Nephron progenitor cell (in vitro differentiated cells): ENCODE measurements around the gene TCOF1.
A peak's percentile ranks its signal among the peaks of the same experiment; 100 is the strongest.

Source experiments
- DNase-seq: peaks from one replicate; pipeline ENCODE4 v3.0.0; 2021
- H3K27ac Mint-ChIP-seq: 2 replicates; pipeline ENCODE4 v1.8.0; 2021; ENCODE audit warnings: mild to moderate bottlenecking, moderate library complexity, mixed read lengths
- H3K27me3 Mint-ChIP-seq: 2 replicates; pipeline ENCODE4 v1.8.0; 2021; ENCODE audit warnings: mild to moderate bottlenecking, low read depth, mixed read lengths; ENCODE audit not compliant: poor library complexity
- H3K36me3 Mint-ChIP-seq: 2 replicates; pipeline ENCODE4 v1.8.0; 2021; ENCODE audit warnings: low read depth, mixed read lengths
- H3K4me1 Mint-ChIP-seq: 2 replicates; pipeline ENCODE4 v1.8.0; 2021; ENCODE audit warnings: mixed read lengths
- H3K4me3 Mint-ChIP-seq: 2 replicates; pipeline ENCODE4 v1.8.0; 2021; ENCODE audit warnings: mild to moderate bottlenecking, moderate library complexity, mixed read lengths
- H3K9me3 Mint-ChIP-seq: 2 replicates; pipeline ENCODE4 v1.8.0; 2021; ENCODE audit warnings: mild to moderate bottlenecking, moderate library complexity, mixed read lengths
- CTCF ChIP-seq: fragments of 200-600 bp; sonication (generic); IDR thresholded peaks from 2 replicates; pipeline ENCODE4 v1.5.0; 2021; ENCODE audit warnings: antibody characterized with exemption

TCOF1 gene

GRCh38 chr5:150400316-150401075 is 43.0 kb downstream of the TCOF1 start:
- Mint-ChIP-seq H3K9me3 (no peaks in the 10 kb centered on the region), H3K36me3 (peaks cover 45% of the 10 kb centered on the region), H3K4me1 (peaks cover 9% of the 10 kb centered on the region), H3K27me3 (peaks cover 3% of the 10 kb centered on the region), H3K27ac (peak overlapping the region; percentile 97), H3K4me3 (no peak overlapping the region)
- no peak for DNase-seq
- TF ChIP-seq CTCF = no peak

- TF ChIP-seq CTCF = no peak
- Mint-ChIP-seq H3K27me3 (no peaks in the 10 kb centered on the region), H3K4me3 (no peak overlapping the region), H3K36me3 (peaks cover 40% of the 10 kb centered on the region), H3K9me3 (no peaks in the 10 kb centered on the region), H3K4me1 (peaks cover 9% of the 10 kb centered on the region), H3K27ac (peak overlapping the region; percentile 97)
- DNase-seq = no peak
These were observed 43.5 kb downstream of the TCOF1 start for GRCh38 chr5:150401076-150401375.

- Mint-ChIP-seq H3K27me3 (no peaks in the 10 kb centered on the region), H3K4me1 (peaks cover 9% of the 10 kb centered on the region), H3K27ac (peak overlapping the region; percentile 97), H3K4me3 (no peak overlapping the region), H3K9me3 (no peaks in the 10 kb centered on the region), H3K36me3 (peaks cover 35% of the 10 kb centered on the region)
- TF ChIP-seq CTCF = no peak
- DNase-seq = no peak
These were observed 44.1 kb downstream of the TCOF1 start for GRCh38 chr5:150401376-150402228.

GRCh38 chr5:150402229-150402773 is 44.8 kb downstream of the TCOF1 start:
- Mint-ChIP-seq H3K4me3 (no peak overlapping the region), H3K4me1 (peaks cover 9% of the 10 kb centered on the region), H3K27ac (peak overlapping the region; percentile 97), H3K9me3 (no peaks in the 10 kb centered on the region), H3K36me3 (peaks cover 30% of the 10 kb centered on the region), H3K27me3 (no peaks in the 10 kb centered on the region)
- no peak for TF ChIP-seq CTCF
- DNase-seq = no peak

- Mint-ChIP-seq H3K4me1 (peaks cover 9% of the 10 kb centered on the region), H3K9me3 (no peaks in the 10 kb centered on the region), H3K36me3 (peaks cover 26% of the 10 kb centered on the region), H3K27ac (peak overlapping the region; percentile 1), H3K4me3 (no peak overlapping the region), H3K27me3 (no peaks in the 10 kb centered on the region)
- no peak for TF ChIP-seq CTCF
- DNase-seq = no peak
These were observed 45.4 kb downstream of the TCOF1 start for GRCh38 chr5:150402901-150403342.
